Keratinocyte (primary cell): ENCODE results near the gene GAL. TPM values are rescaled to one million over a fixed set of nuclear protein-coding genes. Genes with fewer than 3 reads are reported as not detected.
"Not testable (repeated sequence)": the region's sequence is repeated elsewhere in the genome, so short reads cannot be mapped to it uniquely, and the experiment has no call there.

Experiments
- DNase-seq: peaks from one replicate; pipeline ENCODE4 v3.0.0-alpha.2; 2011; ENCODE audit warnings: low read depth, missing footprints, low spot score
- FAIRE-seq: peaks from 2 replicates; lab custom pipeline; 2011; peaks lifted over from hg19 to GRCh38; lab: Jason Lieb, UNC
- H2AFZ ChIP-seq: 2 replicates; pipeline ENCODE4 v1.6.0; 2012; ENCODE audit warnings: low read length, control low read depth, inconsistent platforms; ENCODE audit not compliant: control insufficient read depth
- H3K27ac ChIP-seq: 2 replicates; pipeline ENCODE4 v1.5.1; 2011; ENCODE audit warnings: low read length; ENCODE audit not compliant: control insufficient read depth, insufficient read depth
- H3K27me3 ChIP-seq: 3 replicates; pipeline ENCODE4 v1.6.0; 2011; ENCODE audit warnings: low read length; ENCODE audit not compliant: control insufficient read depth, insufficient read depth; ENCODE audit errors: extremely low read depth
- H3K36me3 ChIP-seq, 2 experiments: 2 replicates in 1 of 2; 3 replicates in 1 of 2; pipeline ENCODE4 v1.5.1; 2011; ENCODE audit warnings: low read length in 2 of 2, mild to moderate bottlenecking in 1 of 2; ENCODE audit not compliant: control insufficient read depth in 2 of 2, insufficient read depth in 2 of 2; ENCODE audit errors: extremely low read depth in 1 of 2
- H3K4me1 ChIP-seq: 3 replicates; pipeline ENCODE4 v1.5.1; 2011; ENCODE audit warnings: low read length; ENCODE audit not compliant: control insufficient read depth, insufficient read depth; ENCODE audit errors: extremely low read depth
- H3K4me2 ChIP-seq: 3 replicates; pipeline ENCODE4 v1.6.0; 2011; ENCODE audit warnings: low read depth, low read length; ENCODE audit not compliant: control insufficient read depth, insufficient read depth; ENCODE audit errors: extremely low read depth
- H3K4me3 ChIP-seq, 3 experiments: fragments of 200-600 bp in 1 of 3; sonication (generic) in 1 of 3; 2 replicates in 2 of 3; 3 replicates in 1 of 3; pipeline ENCODE4 v1.5.1; 2011 to 2016; ENCODE audit warnings: low read length in 3 of 3, mild to moderate bottlenecking in 3 of 3, control low read depth in 2 of 3, inconsistent platforms in 1 of 3, low read depth in 1 of 3, mixed read lengths in 1 of 3, mixed run types in 1 of 3, moderate library complexity in 1 of 3; ENCODE audit not compliant: control insufficient read depth in 2 of 3, insufficient read depth in 2 of 3; ENCODE audit errors: extremely low read depth in 1 of 3
- H3K79me2 ChIP-seq: 2 replicates; pipeline ENCODE4 v1.6.0; 2012; ENCODE audit warnings: low read length; ENCODE audit not compliant: control insufficient read depth, insufficient read depth
- H3K9ac ChIP-seq: 3 replicates; pipeline ENCODE4 v1.6.0; 2011; ENCODE audit warnings: low read length; ENCODE audit not compliant: control insufficient read depth, insufficient read depth; ENCODE audit errors: extremely low read depth
- H3K9me1 ChIP-seq: 3 replicates; pipeline ENCODE4 v1.6.0; 2011; ENCODE audit warnings: low read length; ENCODE audit not compliant: control insufficient read depth, insufficient read depth; ENCODE audit errors: extremely low read depth
- H3K9me3 ChIP-seq: 2 replicates; pipeline ENCODE4 v1.5.1; 2012; ENCODE audit warnings: low read depth, low read length; ENCODE audit not compliant: control insufficient read depth
- H4K20me1 ChIP-seq: 3 replicates; pipeline ENCODE4 v1.6.0; 2011; ENCODE audit warnings: low read length; ENCODE audit not compliant: control insufficient read depth, insufficient read depth; ENCODE audit errors: extremely low read depth
- CTCF ChIP-seq, 3 experiments: IDR thresholded peaks in 1 of 3; conservative IDR thresholded peaks in 1 of 3; optimal IDR thresholded peaks in 1 of 3; 2 replicates in 2 of 3; 3 replicates in 1 of 3; pipeline versions ENCODE3 to v1.5.1; 2011; ENCODE audit warnings: low read length in 3 of 3, mild to moderate bottlenecking in 3 of 3, moderate library complexity in 2 of 3, control low read depth in 1 of 3, inconsistent platforms in 1 of 3; ENCODE audit not compliant: insufficient read depth in 2 of 3; ENCODE audit errors: extremely low read depth in 1 of 3
- EZH2 ChIP-seq: IDR thresholded peaks from one replicate; pipeline ENCODE4 v1.6.1; 2012; ENCODE audit warnings: inconsistent platforms, mild to moderate bottlenecking, low read length, moderate library complexity
- dilution Hi-C: fragments of 300-500 bp; cut with MboI; formaldehyde crosslinking; loops from one replicate; pipeline ENCODE4 v1.7.0; 2020; ENCODE audit warnings: low sequenced_read_pairs; ENCODE audit not compliant: extremely low pct_ligation_motif_present
- polyA plus RNA-seq, 5 experiments: library from polyadenylated mRNA; depleted of rRNA in 3 of 5; stranded (reverse) in 3 of 5; stranded (forward) in 1 of 5; unstranded in 1 of 5; fragments of >200 nt; gene quantifications; 1 replicate in 1 of 5; 2 replicates in 3 of 5; 3 replicates in 1 of 5; pipeline versions ENCODE4 v1.2.1 to v1.2.3, GENCODE V29; 2011 to 2012; ENCODE audit warnings: missing spikeins in 2 of 5, low read depth in 1 of 5, low replicate concordance in 1 of 5

The GAL gene
- polyA plus RNA-seq, 1 donor (not counting 4 experiments of a cell fraction or from before 2014, with no cell fraction given), result 2.2 TPM

DNA sequence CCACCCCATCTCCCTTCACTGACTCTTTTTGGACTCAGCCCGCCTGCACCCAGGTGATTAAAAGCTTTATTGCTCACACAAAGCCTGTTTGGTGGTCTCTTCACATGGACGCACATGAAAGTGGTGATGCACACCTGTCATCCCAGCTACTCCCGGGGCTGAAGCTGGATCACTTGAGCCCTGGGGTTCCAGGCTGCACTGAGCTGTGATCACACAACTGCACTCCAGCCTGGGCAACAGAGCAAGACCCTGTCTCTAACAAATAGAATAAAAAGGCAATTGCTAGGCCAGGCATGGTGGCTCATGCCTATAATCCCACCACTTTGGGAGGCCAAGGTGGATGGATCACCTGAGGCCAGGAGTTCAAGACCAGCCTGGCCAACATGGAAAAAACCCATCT lies 45.0 kb upstream of the GAL start:
- H2AFZ ChIP-seq, FAIRE-seq, dilution Hi-C loops: not testable (repeated sequence)

DNA sequence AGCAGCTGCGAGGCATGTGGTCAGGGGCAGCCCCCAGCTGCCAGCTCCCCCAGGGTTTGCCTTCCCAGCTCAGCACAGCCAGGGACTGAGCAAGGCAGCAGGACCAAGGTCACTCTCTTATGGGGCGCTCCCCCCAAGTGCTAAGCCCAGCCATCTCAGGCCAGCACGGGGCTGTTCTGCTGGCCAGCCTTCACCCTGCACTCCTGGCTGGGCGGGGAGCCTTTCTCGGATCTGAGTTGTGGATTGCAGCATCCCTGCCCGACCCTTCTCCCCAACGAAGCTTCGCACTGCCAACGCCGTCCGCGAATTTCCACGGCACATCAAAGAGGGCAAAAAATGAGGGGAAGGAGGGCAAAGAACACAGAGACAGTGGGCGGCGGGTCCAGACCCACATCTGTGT lies 42.5 kb upstream of the GAL start:
- Histone ChIP-seq H4K20me1 (no peaks in the 10 kb centered on the region), H3K9ac (no peak overlapping the region), H3K79me2 (no peaks in the 10 kb centered on the region), H3K36me3 (no peaks in the 10 kb centered on the region), H3K4me3 (no peak overlapping the region), H2AFZ (no peak overlapping the region), H3K9me3 (no peaks in the 10 kb centered on the region), H3K9me1 (no peaks in the 10 kb centered on the region), H3K27ac (no peak overlapping the region), H3K4me2 (no peak overlapping the region), H3K27me3 (peaks cover 10% of the 10 kb centered on the region), H3K4me1 (no peaks in the 10 kb centered on the region)
- DNase-seq (no peak), FAIRE-seq (no peak)
- dilution Hi-C loops, result no loop called here
- TF ChIP-seq EZH2 (no peak), CTCF (optimal IDR thresholded peaks at IDR 0.05 in 1 of 3, IDR thresholded peaks at IDR 0.05 in 1 of 3, conservative IDR thresholded peaks at IDR 0.05 in 1 of 3; ENCODE audit: extremely low read depth in 1 of 3, insufficient read depth in 2 of 3, low read length in 3 of 3) (no peak)

More for the DNA sequence above, 45.0 kb upstream of the GAL start:
- not testable (repeated sequence) for H4K20me1 ChIP-seq, H3K4me3 ChIP-seq, H3K4me1 ChIP-seq, H3K36me3 ChIP-seq, H3K4me2 ChIP-seq, H3K9me3 ChIP-seq, H3K9me1 ChIP-seq, H3K27ac ChIP-seq, H3K79me2 ChIP-seq, DNase-seq, H3K9ac ChIP-seq
- peaks cover 10% of the 10 kb centered on the region for H3K27me3 ChIP-seq

DNA sequence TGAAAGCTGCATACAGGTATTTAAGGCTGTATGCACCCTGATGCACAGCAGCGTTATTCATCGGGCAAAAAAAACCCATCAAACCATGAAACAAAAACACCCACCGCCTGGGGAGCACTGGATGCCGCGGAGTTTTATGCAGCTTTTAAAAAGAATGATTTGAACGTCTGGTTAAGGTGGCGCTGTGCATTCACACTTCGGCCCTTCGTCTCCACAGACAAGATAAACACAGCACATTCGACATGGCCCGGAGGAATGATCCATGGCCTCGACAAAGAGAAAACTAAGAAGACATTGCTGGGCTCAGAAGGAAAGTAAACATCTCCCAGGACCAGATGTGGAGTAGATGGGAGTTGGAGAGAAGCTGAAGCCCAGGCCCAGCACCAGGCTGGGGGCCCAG lies 40.8 kb upstream of the GAL start:
- Histone ChIP-seq H3K4me3 (no peak overlapping the region), H3K27me3 (peaks cover 17% of the 10 kb centered on the region), H3K27ac (no peak overlapping the region), H3K9me1 (no peaks in the 10 kb centered on the region), H3K4me1 (no peaks in the 10 kb centered on the region), H3K36me3 (no peaks in the 10 kb centered on the region), H3K4me2 (no peak overlapping the region), H2AFZ (no peak overlapping the region), H3K9me3 (no peaks in the 10 kb centered on the region), H3K79me2 (no peaks in the 10 kb centered on the region), H4K20me1 (no peaks in the 10 kb centered on the region), H3K9ac (no peak overlapping the region)
- no peak for FAIRE-seq
- dilution Hi-C loops, result no loop called here
- no peak for DNase-seq
- TF ChIP-seq CTCF (optimal IDR thresholded peaks at IDR 0.05 in 1 of 3, IDR thresholded peaks at IDR 0.05 in 1 of 3, conservative IDR thresholded peaks at IDR 0.05 in 1 of 3; ENCODE audit: extremely low read depth in 1 of 3, insufficient read depth in 2 of 3, low read length in 3 of 3) (peak in 1 of 3 experiments; percentile 43), EZH2 (no peak)
